Measurements from ENCODE around the gene TSHZ2.
"Not testable (repeated sequence)": the region's sequence is repeated elsewhere in the genome, so short reads cannot be mapped to it uniquely, and the experiment has no call there.

The TSHZ2 gene

DNA sequence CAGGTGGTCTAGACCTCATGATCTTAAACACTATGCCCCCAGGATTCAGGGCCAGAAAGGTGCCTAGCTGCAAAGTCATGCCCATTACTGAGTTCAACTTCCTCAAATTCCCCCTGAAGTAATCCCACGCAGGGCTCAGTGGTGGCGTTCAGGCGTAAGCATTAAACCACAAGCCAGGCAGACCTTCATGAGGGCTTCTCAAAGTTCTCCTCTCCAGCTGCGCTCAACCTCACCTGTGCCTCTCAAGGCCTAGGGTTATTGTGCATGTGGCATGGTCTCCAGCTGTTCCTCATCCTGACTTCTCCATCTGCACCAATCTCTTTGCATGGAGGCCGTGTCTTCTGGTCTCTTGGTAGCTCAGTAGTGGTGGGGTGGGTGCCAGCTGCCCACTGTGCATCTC, 113.6 kb downstream of the TSHZ2 start:
- no peak for DNase-seq (ENCODE audit: low read depth)

- no peak for DNase-seq (ENCODE audit: low read depth)
Measured at GRCh38 chr20:53087037-53087777, 115.0 kb downstream of the TSHZ2 start.

GRCh38 chr20:53088786-53089185, 116.6 kb downstream of the TSHZ2 start:
- no peak for DNase-seq (ENCODE audit: low read depth)

- DNase-seq (ENCODE audit: low read depth), result not testable (repeated sequence)
Measured at GRCh38 chr20:53089851-53090250, 117.7 kb downstream of the TSHZ2 start.

DNA sequence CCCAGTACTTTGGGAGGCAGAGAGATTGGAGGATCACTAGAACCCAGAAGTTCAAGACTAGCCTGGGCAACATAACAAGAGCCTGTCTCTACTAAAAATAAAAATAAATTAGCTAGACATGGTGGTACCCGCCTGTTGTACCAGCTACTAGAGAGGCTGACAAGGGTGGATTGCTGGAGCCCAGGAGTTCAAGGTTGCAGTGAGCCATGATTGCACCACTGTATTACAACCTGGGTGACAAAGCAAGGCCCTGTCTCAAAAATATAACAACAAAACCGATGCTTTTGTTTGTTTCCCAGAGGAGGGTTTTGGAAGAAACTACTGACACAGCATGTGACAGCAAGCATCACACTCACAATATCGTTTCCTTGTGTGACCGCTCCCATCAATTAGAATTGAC, 119.6 kb downstream of the TSHZ2 start:
- DNase-seq (ENCODE audit: low read depth), result no peak

- DNase-seq (ENCODE audit: low read depth), result no peak
Measured at GRCh38 chr20:53092772-53093300, 120.7 kb downstream of the TSHZ2 start.

- no peak for DNase-seq (ENCODE audit: low read depth)
Measured at GRCh38 chr20:53097371-53097770, 125.2 kb downstream of the TSHZ2 start.

GRCh38 chr20:53097791-53098190, 125.6 kb downstream of the TSHZ2 start:
- no peak for DNase-seq (ENCODE audit: low read depth)

DNA sequence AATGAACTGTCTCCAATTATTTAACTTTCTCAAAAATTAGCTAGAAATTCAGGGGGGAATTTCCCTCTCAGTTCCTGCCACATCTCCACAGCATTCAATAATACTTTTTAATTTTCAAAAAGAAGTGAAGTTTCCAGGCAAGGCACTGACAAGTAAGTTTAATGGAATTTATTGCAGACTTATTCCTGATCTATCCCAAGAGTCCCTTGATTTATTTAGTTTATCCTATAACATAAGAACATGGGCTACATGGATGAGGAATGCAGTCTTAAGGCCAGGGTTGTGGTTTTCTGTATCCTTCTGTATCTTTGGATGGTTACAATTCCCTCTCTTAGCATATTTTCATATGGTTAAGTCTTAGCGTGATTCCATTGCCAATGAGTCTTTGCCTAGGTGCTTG, 126.5 kb downstream of the TSHZ2 start:
- DNase-seq (ENCODE audit: low read depth), result no peak

GRCh38 chr20:53099856-53100255, 127.7 kb downstream of the TSHZ2 start:
- DNase-seq (ENCODE audit: low read depth), result no peak

- DNase-seq (ENCODE audit: low read depth), result no peak
Measured at GRCh38 chr20:53100476-53100911, 128.3 kb downstream of the TSHZ2 start.

DNA sequence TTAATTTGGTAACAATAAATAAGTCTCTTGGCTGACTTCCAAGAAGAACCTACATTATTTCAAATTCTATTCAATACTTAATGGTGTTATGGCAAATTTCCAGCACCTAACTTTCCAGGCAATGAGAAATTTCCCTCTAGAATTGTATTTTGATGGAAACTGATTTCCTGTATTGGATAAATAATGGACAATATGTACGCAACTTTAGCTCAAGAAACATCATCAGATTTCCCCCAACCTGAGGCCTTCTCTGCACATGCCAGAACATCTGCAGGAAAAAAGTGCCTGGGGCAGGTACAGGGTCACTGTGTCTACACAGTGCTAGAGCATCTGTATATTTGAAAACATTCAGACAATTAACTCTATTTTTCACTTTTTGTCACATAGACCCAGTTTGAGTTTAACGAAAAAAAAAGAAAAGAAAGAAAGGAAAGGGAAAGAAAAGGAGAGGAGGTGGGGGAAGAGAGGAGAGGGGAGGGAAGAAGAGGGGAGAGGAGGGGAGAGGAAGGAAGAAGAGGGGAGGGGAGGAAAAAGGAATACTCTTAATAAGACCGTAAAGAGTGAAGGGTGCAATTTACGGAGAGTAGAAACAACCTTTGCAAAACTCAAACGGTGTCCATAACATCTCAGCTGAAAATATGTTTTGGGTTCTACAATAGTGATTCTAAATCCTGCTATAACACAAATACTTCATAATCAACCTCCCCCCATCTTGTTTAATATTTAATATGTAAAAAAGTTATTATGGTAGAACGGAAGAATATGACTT, 130.0 kb downstream of the TSHZ2 start:
- DNase-seq (ENCODE audit: low read depth), result no peak

GRCh38 chr20:53103124-53103523, 131.0 kb downstream of the TSHZ2 start:
- no peak for DNase-seq (ENCODE audit: low read depth)

GRCh38 chr20:53104884-53105283, 132.7 kb downstream of the TSHZ2 start:
- DNase-seq (ENCODE audit: low read depth), result no peak

GRCh38 chr20:53116733-53117132, 144.6 kb downstream of the TSHZ2 start:
- DNase-seq (ENCODE audit: low read depth), result no peak

DNA sequence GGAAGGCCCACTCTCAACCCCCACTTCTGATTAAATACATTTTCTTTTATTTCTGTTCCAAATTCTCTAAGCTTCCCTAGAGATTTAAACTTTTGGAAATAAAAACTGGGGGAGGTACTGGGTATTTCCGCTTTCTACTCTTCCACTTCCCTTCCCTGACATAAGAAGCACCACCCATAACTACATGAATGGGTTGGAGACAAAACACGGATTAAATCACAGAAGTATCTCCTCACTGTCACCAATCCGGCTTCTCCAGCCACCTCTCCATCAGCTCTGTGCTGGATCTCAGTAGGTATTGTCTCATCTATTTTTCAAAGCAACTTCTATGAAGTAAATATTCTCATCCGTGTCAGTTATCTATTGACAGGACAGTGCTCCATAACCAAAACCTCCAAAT, 150.7 kb downstream of the TSHZ2 start:
- no peak for DNase-seq (ENCODE audit: low read depth)

DNA sequence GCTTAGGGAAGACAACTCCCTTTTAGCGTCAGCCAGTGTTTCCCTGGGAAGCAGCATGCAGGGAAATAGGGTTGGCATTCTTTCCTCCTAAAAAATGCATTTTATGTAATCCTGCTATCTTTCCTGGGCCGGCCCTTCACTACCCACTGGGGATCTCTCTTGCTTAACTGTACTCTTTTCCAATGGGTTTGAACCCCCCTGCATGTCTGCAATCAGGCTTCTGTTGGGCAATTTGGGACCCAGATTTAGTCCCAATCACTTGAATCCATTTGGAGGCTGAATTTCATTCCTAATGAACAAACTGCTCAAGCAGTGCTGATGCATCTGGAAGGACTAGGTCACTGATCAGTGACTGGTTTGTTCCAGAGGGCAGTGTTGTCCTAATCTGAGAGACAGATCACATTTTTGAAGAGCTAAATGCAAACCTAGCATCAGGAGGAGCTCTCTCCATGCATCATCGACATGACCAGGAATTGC, 152.0 kb downstream of the TSHZ2 start:
- DNase-seq (ENCODE audit: low read depth), result no peak

- no peak for DNase-seq (ENCODE audit: low read depth)
Measured at GRCh38 chr20:53124803-53125202, 152.6 kb downstream of the TSHZ2 start.

- no peak for DNase-seq (ENCODE audit: low read depth)
Measured at GRCh38 chr20:53126185-53126584, 154.0 kb downstream of the TSHZ2 start.

DNA sequence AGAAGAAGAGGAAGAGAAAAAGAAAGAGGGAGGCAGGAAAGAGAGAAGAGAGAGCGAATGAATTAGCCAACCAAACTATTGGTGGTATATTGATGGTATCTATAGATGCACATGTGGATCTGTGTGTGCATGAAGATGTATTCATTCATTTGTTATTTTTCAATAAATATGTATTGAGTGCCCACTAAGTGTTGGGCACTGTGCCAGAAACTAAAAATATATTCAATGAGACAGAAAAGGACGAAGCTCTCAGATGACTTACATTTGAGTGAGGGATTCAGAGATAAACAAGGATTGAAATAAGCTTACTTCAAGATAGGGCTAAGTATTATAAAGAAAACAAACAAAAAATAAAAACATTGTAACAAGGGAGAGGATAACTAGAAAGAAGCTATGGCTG, 154.9 kb downstream of the TSHZ2 start:
- no peak for DNase-seq (ENCODE audit: low read depth)

DNA sequence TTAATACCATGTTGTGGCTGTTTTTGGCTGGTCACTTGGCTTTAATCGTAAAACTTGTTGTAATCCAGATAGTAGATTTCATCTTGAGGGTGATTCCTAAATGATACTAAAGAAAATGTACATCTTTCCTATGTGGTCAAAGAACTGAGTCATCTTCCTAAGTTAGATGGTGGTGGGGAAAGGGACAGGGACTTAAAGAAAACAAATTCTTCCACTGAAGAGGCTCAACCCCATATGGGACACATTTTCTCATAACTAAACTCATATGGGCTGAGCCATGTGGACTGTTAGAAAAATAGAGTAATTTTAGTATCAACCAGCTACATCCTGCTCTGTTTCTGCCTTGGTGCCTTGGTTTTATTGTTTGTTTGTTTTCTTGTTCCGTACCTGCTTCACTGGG, 155.8 kb downstream of the TSHZ2 start:
- DNase-seq (ENCODE audit: low read depth), result no peak

DNA sequence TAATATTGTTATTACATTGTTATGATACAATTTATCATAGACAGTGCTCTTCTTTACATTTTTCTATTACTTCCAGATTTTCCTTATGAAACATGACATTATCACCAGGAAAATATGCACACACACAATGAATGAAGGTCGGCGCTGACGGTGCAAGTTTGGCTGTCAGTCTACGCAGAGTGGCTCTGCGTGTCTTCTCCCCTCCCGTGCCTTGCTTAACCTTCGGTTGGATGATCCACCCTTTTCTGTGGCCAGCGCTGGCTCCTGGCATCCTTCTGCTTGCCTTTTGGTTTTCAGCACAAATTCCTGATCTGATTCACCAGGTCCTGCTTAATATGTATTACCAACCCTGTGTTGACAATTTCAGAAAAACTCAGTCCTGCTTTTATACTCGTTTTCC, 157.4 kb downstream of the TSHZ2 start:
- DNase-seq (ENCODE audit: low read depth), result no peak

- DNase-seq (ENCODE audit: low read depth), result no peak
Measured at GRCh38 chr20:53130795-53131194, 158.6 kb downstream of the TSHZ2 start.

Measured in activated T-cell treated with anti-CD3 and anti-CD28 coated beads for 1 hour (primary cell).